ENCODE measurements around the gene UCHL3.

UCHL3 gene

GRCh38 chr13:75550159-75550567, 572 bp downstream of the UCHL3 start:
- no peak for DNase-seq (ENCODE audit: low read depth)

- no peak for DNase-seq (ENCODE audit: low read depth)
Observed at GRCh38 chr13:75554464-75554863, 4.9 kb downstream of the UCHL3 start.

- DNase-seq (ENCODE audit: low read depth): no peak
Observed at GRCh38 chr13:75554981-75555380, 5.4 kb downstream of the UCHL3 start.

GRCh38 chr13:75555836-75556235, 6.2 kb downstream of the UCHL3 start:
- no peak for DNase-seq (ENCODE audit: low read depth)

- no peak for DNase-seq (ENCODE audit: low read depth)
Observed at GRCh38 chr13:75556961-75557360, 7.4 kb downstream of the UCHL3 start.

- DNase-seq (ENCODE audit: low read depth): no peak
Observed at GRCh38 chr13:75558145-75558840, 8.7 kb downstream of the UCHL3 start.

- no peak for DNase-seq (ENCODE audit: low read depth)
Observed at GRCh38 chr13:75566658-75567057, 17.1 kb downstream of the UCHL3 start.

- DNase-seq (ENCODE audit: low read depth): no peak
Observed at GRCh38 chr13:75569576-75569975, 20.0 kb downstream of the UCHL3 start.

- DNase-seq (ENCODE audit: low read depth): no peak
Observed at GRCh38 chr13:75579529-75579928, 29.9 kb downstream of the UCHL3 start.

GRCh38 chr13:75581874-75582640, 32.5 kb downstream of the UCHL3 start:
- DNase-seq (ENCODE audit: low read depth): no peak

- no peak for DNase-seq (ENCODE audit: low read depth)
Observed at GRCh38 chr13:75583091-75583490, 33.5 kb downstream of the UCHL3 start.

GRCh38 chr13:75585153-75585552, 35.6 kb downstream of the UCHL3 start:
- no peak for DNase-seq (ENCODE audit: low read depth)

- DNase-seq (ENCODE audit: low read depth): no peak
Observed at GRCh38 chr13:75587679-75588078, 38.1 kb downstream of the UCHL3 start.

GRCh38 chr13:75596657-75597182, 47.1 kb downstream of the UCHL3 start:
- no peak for DNase-seq (ENCODE audit: low read depth)

- no peak for DNase-seq (ENCODE audit: low read depth)
Observed at GRCh38 chr13:75600371-75600770, 50.8 kb downstream of the UCHL3 start.

- DNase-seq (ENCODE audit: low read depth): no peak
Observed at GRCh38 chr13:75603038-75603437, 53.4 kb downstream of the UCHL3 start.

- no peak for DNase-seq (ENCODE audit: low read depth)
Observed at GRCh38 chr13:75607447-75607846, 57.9 kb downstream of the UCHL3 start.

GRCh38 chr13:75610466-75610865, 60.9 kb downstream of the UCHL3 start:
- DNase-seq (ENCODE audit: low read depth): no peak

GRCh38 chr13:75612354-75612753, 62.8 kb downstream of the UCHL3 start:
- DNase-seq (ENCODE audit: low read depth): no peak

- DNase-seq (ENCODE audit: low read depth): no peak
Observed at GRCh38 chr13:75617230-75617629, 67.6 kb downstream of the UCHL3 start.

GRCh38 chr13:75618308-75618707, 68.7 kb downstream of the UCHL3 start:
- DNase-seq (ENCODE audit: low read depth): no peak

GRCh38 chr13:75620020-75620419, 70.4 kb downstream of the UCHL3 start:
- no peak for DNase-seq (ENCODE audit: low read depth)

GRCh38 chr13:75621147-75621546, 71.6 kb downstream of the UCHL3 start:
- DNase-seq (ENCODE audit: low read depth): no peak
